Thyroid gland (tissue), 4 donors: ENCODE data around the gene CRYGA. TPM values are rescaled to one million over a fixed set of nuclear protein-coding genes. Genes with fewer than 3 reads are reported as not detected.
"Not testable (repeated sequence)": the region's sequence is repeated elsewhere in the genome, so short reads cannot be mapped to it uniquely, and the experiment has no call there.

ENCODE experiments used
- DNase-seq, 2 donors: peaks; one replicate each; pipeline ENCODE4 v3.0.0-alpha.2; 2019
- H3K27ac ChIP-seq, 3 donors: fragments of 200-600 bp; sonication (generic); 1 replicate in 2 of 3; 2 replicates in 1 of 3; pipeline ENCODE4 v1.5.1; 2016 to 2019; ENCODE audit warnings: mild to moderate bottlenecking in 1 of 3, moderate library complexity in 1 of 3
- H3K27me3 ChIP-seq: fragments of 200-600 bp; sonication (generic); one replicate; pipeline ENCODE4 v1.5.1; 2019
- H3K36me3 ChIP-seq, 2 donors: fragments of 200-600 bp; sonication (generic); one replicate each; pipeline ENCODE4 v1.5.1; 2016 to 2019
- H3K4me1 ChIP-seq, 2 donors: fragments of 200-600 bp; sonication (generic); one replicate each; pipeline ENCODE4 v1.5.1; 2017 to 2019
- H3K4me3 ChIP-seq, 3 donors: fragments of 200-600 bp; sonication (generic); replicated peaks in 1 of 3; 1 replicate in 2 of 3; 2 replicates in 1 of 3; pipeline ENCODE4 v1.5.1; 2016; ENCODE audit warnings: mild to moderate bottlenecking in 1 of 3
- H3K9me3 ChIP-seq: fragments of 200-600 bp; sonication (generic); one replicate; pipeline ENCODE4 v1.5.1; 2017
- POLR2A ChIP-seq, 2 donors: fragments of 450-650 bp; IDR thresholded peaks; one replicate each; pipeline ENCODE4 v1.6.1; 2017; ENCODE audit warnings: antibody characterized with exemption in 2 of 2, mild to moderate bottlenecking in 2 of 2, moderate library complexity in 1 of 2
- WGBS, 2 donors: methylation state at CpG; one replicate each; pipeline ENCODE4 v1.1.5; 2017; 5-methylcytosine and 5-hydroxymethylcytosine counted together
- intact Hi-C: fragments of 100-400 bp; cut with DNase I; formaldehyde crosslinking; loops from one replicate; pipeline ENCODE4 v1.15.1; 2023
- total RNA-seq, 4 donors: library from RNA; depleted of rRNA; stranded (reverse); fragments of >200 nt; gene quantifications; one replicate each; pipeline ENCODE4 v1.2.3, GENCODE V29; 2016
- TF ChIP-seq, protein P1 (sequence below), 6 experiments: fragments of 200-600 bp in 3 of 6; fragments of 450-650 bp in 3 of 6; sonication (generic) in 3 of 6; IDR thresholded peaks; one replicate each; pipeline ENCODE4 v1.5.1; 2016 to 2019; ENCODE audit warnings: antibody characterized with exemption in 6 of 6, mild to moderate bottlenecking in 2 of 6, inconsistent platforms in 1 of 6, moderate library complexity in 1 of 6

The CRYGA gene
- total RNA-seq, 4 donors from 2014 or later, result not detected

DNA sequence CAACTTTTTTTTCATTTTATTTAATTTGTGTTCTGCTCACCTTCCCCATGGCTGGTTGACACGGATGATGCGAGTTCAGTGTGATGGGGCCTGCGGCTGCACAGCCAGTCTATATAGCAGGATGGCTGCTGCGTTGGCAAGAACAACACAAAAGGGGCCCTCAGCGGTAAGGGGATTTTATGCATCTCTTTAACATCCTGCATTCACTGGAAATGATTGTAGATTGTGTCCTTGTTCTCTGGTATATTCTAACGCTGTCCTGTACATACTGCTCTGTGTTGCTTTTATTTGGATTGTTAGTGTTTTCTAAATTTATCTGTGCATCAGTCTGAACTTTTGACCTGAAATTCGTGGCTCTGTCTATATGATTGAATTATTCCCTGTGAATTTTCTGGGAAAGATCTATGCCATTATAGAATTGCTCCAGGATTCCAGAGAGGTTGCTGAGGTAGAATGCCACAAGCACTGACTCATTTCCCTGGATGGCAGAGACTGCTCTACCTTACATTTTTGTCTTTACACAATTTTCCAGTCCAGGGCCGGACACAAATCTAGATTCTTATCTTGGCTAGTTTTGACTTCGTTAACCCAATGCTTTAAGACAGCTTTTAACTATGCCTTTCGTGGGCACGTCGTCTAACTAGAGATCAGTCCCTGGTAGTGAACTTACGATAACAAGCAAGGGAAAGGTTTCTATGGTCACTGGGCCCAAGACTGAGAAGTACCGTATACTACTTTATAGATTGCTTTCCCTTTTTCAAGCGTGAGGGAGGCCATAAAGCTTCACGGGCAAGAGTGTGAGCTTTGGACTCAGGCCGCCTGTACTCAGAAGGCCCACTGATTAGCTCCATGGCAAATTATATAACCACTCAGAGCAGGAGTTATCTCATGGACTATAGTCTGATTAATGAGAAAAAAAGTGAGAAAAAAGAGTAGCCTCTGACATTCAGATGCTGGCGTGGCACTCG lies 33.4 kb downstream of the CRYGA start, which contains the start of gene CRYGC:
Gene CRYGC, minus strand, starts transcription at position 85 of the 968 bp plus-strand sequence. Its CDS starts 36 bp downstream, at position 49.
- DNase-seq, result no peak
- H3K27me3 ChIP-seq, result no peaks in the 10 kb centered on the region
- no peaks in the 10 kb centered on the region for H3K4me1 ChIP-seq
- TF ChIP-seq POLR2A (IDR thresholded peaks at IDR 0.05), result no peak
- TF ChIP-seq, protein P1, sequence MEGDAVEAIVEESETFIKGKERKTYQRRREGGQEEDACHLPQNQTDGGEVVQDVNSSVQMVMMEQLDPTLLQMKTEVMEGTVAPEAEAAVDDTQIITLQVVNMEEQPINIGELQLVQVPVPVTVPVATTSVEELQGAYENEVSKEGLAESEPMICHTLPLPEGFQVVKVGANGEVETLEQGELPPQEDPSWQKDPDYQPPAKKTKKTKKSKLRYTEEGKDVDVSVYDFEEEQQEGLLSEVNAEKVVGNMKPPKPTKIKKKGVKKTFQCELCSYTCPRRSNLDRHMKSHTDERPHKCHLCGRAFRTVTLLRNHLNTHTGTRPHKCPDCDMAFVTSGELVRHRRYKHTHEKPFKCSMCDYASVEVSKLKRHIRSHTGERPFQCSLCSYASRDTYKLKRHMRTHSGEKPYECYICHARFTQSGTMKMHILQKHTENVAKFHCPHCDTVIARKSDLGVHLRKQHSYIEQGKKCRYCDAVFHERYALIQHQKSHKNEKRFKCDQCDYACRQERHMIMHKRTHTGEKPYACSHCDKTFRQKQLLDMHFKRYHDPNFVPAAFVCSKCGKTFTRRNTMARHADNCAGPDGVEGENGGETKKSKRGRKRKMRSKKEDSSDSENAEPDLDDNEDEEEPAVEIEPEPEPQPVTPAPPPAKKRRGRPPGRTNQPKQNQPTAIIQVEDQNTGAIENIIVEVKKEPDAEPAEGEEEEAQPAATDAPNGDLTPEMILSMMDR (IDR thresholded peaks at IDR 0.05), result no peak
- H3K4me3 ChIP-seq, result no peak within 1 kb of the TSS
- no peaks in the 10 kb centered on the region for H3K36me3 ChIP-seq
- intact Hi-C loops, result no loop called here
- H3K27ac ChIP-seq, result no peak within 1 kb of the TSS
- H3K9me3 ChIP-seq, result no peaks in the 10 kb centered on the region
- 72 to 76% methylated on average over 19 of the region's 19 CpGs for WGBS, 2 donors

DNA sequence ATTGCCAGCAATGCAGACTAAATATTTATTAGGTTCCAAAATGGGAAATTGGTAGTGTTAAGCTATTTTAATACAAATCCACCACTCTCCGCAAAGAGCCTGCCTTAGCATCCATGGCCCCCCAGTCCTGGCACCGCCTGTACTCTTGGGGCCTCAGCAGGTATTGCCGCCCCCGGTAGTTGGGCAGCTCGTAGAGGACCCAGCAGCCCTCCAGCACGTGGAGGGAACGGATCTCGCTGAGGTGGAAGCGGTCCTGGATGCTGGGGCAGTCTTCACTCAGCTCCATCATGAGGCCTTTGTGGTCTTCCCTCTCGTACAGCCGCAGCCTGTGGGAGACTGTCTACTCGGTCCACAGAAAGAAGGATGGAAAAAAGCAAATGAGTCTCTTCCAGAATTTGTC lies 35.3 kb downstream of the CRYGA start:
- H3K27me3 ChIP-seq, result no peaks in the 10 kb centered on the region
- no peaks in the 10 kb centered on the region for H3K36me3 ChIP-seq
- no peaks in the 10 kb centered on the region for H3K9me3 ChIP-seq
- WGBS, 2 donors, result 93 to 94% methylated on average over 12 of the region's 12 CpGs
- H3K4me1 ChIP-seq, result peaks cover 0 to 4% of the 10 kb centered on the region in 2 donors
- intact Hi-C loops, result no loop called here
- H3K4me3 ChIP-seq, result no peak overlapping the region
- no peak for DNase-seq
- H3K27ac ChIP-seq, result no peak overlapping the region
- TF ChIP-seq, protein P1 (IDR thresholded peaks at IDR 0.05), result no peak
- TF ChIP-seq POLR2A (IDR thresholded peaks at IDR 0.05), result no peak

DNA sequence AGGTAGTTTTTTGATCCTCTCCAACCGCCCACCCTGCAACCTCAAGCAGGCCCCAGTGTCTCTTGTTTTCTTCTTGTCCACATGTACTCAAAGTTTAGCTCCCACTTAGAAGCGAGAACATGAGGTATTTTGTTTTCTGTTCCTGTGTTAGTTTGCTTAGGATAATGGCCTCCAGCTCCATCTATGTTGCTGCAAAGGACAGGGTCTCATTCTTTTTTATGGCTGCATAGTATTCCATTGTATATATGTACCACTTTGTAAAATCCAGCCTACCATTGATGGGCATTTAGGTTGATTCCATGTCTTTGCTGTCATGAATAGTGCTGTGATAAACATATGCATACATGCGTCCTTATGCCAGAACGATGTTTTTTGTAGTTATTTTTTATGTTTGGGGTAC lies 36.3 kb downstream of the CRYGA start:
- Histone ChIP-seq H3K27me3 (peaks cover 4% of the 10 kb centered on the region), H3K9me3 (no peaks in the 10 kb centered on the region), H3K36me3 (no peaks in the 10 kb centered on the region), H3K4me3 (no peak overlapping the region), H3K4me1 (peaks cover 0 to 4% of the 10 kb centered on the region in 2 donors), H3K27ac (no peak overlapping the region)
- TF ChIP-seq POLR2A (IDR thresholded peaks at IDR 0.05), result no peak
- TF ChIP-seq, protein P1 (IDR thresholded peaks at IDR 0.05), result no peak
- 96% methylated on average over 4 of the region's 4 CpGs for WGBS, 2 donors
- no peak for DNase-seq
- intact Hi-C loops, result no loop called here

GRCh38 chr2:208125251-208125650 lies 38.1 kb downstream of the CRYGA start:
- TF ChIP-seq, protein P1 (IDR thresholded peaks at IDR 0.05), result no peak
- no peak for TF ChIP-seq POLR2A (IDR thresholded peaks at IDR 0.05)
- WGBS, 2 donors, result 85% methylated on average over 4 of the region's 4 CpGs

DNA sequence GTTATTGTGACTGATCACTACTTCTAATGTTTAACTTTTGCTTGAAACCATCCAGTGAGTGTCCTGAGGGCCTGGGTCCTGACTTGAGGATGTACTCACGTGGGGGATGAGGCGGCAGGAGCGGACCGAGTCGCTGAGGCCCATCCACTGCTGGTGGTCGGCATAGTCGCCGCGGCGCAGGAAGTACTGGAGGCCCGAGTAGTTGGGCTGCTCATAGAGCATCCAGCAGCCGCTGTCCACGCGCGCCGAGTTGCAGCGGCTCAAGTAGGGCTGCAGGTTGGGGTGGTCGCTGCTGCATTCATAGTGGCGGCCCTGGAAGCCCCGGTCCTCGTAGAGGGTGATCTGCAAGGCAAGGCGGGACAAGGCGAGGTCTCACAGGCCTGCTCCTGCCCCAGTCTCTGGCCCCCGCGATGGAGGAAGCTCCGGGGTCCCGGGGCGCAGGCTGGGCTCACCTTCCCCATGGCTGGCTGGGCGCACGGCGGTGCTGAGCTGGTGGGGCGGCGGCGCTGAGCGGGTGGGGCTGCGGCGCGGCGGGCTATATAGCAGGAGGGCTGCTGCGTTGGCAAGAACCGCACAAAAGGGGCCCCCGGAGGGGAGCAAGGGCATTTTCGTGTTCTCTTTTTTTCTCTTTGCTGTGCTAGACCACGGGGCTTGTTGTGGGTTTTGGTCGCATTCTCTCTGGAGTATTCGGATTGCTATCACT lies 39.2 kb downstream of the CRYGA start, which contains the start of gene CRYGD:
Gene CRYGD, minus strand, starts transcription at position 512 of the 703 bp plus-strand sequence. Its CDS starts 51 bp downstream, at position 461.
- H3K36me3 ChIP-seq, DNase-seq, H3K4me1 ChIP-seq, H3K27me3 ChIP-seq, intact Hi-C loops, H3K9me3 ChIP-seq, H3K4me3 ChIP-seq, H3K27ac ChIP-seq: not testable (repeated sequence)
- 10 to 13% methylated on average over 25 to 36 of the region's 46 CpGs for WGBS, 2 donors

More at GRCh38 chr2:208125251-208125650, 38.1 kb downstream of the CRYGA start:
- intact Hi-C loops, result no loop called here
- Histone ChIP-seq H3K27me3 (peaks cover 4% of the 10 kb centered on the region), H3K4me3 (no peak overlapping the region), H3K36me3 (no peaks in the 10 kb centered on the region), H3K9me3 (no peaks in the 10 kb centered on the region), H3K27ac (no peak overlapping the region), H3K4me1 (peaks cover 0 to 4% of the 10 kb centered on the region in 2 donors)
- no peak for DNase-seq
